MV-4-11 (cell line): Measurements from ENCODE around the gene A4GALT.
"Not testable (repeated sequence)": the region's sequence is repeated elsewhere in the genome, so short reads cannot be mapped to it uniquely, and the experiment has no call there.

Source experiments
- DNase-seq: peaks from one replicate; lab custom pipeline; 2025; lab: John Stamatoyannopoulos, UW

A4GALT gene

GRCh38 chr22:42682113-42682851, 38.4 kb downstream of the A4GALT start:
- DNase-seq = no peak

- DNase-seq = peak; percentile 76
These were observed 40.0 kb downstream of the A4GALT start for GRCh38 chr22:42680648-42681047.

GRCh38 chr22:42679691-42680090, 41.0 kb downstream of the A4GALT start:
- no peak for DNase-seq

- no peak for DNase-seq
These were observed 41.8 kb downstream of the A4GALT start for GRCh38 chr22:42678894-42679293.

- not testable (repeated sequence) for DNase-seq
These were observed 42.7 kb downstream of the A4GALT start for GRCh38 chr22:42677936-42678335.

GRCh38 chr22:42676059-42676607, 44.5 kb downstream of the A4GALT start:
- DNase-seq = no peak

- DNase-seq = no peak
These were observed 46.7 kb downstream of the A4GALT start for GRCh38 chr22:42673898-42674401.

GRCh38 chr22:42673071-42673470, 47.6 kb downstream of the A4GALT start:
- DNase-seq = not testable (repeated sequence)

- no peak for DNase-seq
These were observed 49.6 kb downstream of the A4GALT start for GRCh38 chr22:42670921-42671709.

- no peak for DNase-seq
These were observed 50.6 kb downstream of the A4GALT start for GRCh38 chr22:42670046-42670445.

GRCh38 chr22:42666393-42666792, 54.3 kb downstream of the A4GALT start:
- DNase-seq = not testable (repeated sequence)

GRCh38 chr22:42664976-42665831, 55.5 kb downstream of the A4GALT start:
- DNase-seq = no peak

GRCh38 chr22:42661985-42662831, 58.5 kb downstream of the A4GALT start:
- DNase-seq = peak; percentile 39

- DNase-seq = no peak
These were observed 64.1 kb downstream of the A4GALT start for GRCh38 chr22:42656578-42656977.

- DNase-seq = no peak
These were observed 65.0 kb downstream of the A4GALT start for GRCh38 chr22:42655693-42656092.

- DNase-seq = no peak
These were observed 66.1 kb downstream of the A4GALT start for GRCh38 chr22:42654436-42655073.

GRCh38 chr22:42653999-42654398, 66.7 kb downstream of the A4GALT start:
- no peak for DNase-seq

- DNase-seq = no peak
These were observed 69.5 kb downstream of the A4GALT start for GRCh38 chr22:42651134-42651533.

GRCh38 chr22:42649246-42650099, 71.2 kb downstream of the A4GALT start, which contains the start of gene CYB5R3:
Gene CYB5R3 (minus strand): TSS chr22:42649392. CDS start chr22:42649315, 77 bp downstream.
- DNase-seq = peak; percentile 69
